NAMALWA (cell line): ENCODE measurements around the gene ZNF414.

Experiments used
- DNase-seq: peaks from one replicate; pipeline ENCODE4 v3.0.0-alpha.2; 2015; ENCODE audit warnings: low spot score

Gene ZNF414

DNA sequence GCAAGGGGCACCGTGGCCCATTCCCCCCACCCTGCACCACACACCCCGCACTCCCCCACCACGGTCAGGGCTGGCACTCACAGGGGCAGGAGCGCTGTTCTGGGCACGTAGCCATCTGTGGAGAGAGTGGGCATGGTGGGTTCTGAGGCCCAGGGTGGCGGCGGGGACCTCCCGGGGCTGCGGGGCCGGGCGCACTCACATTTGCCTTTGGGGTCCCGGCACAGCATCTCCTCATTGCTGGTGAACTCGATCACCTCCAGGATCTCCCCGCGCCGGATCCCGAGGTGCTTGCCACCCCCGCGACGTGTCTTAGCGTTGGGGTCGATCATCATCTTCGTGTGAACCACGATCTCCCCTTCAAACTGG lies 23.6 kb downstream of the ZNF414 start:
- no peak for DNase-seq

DNA sequence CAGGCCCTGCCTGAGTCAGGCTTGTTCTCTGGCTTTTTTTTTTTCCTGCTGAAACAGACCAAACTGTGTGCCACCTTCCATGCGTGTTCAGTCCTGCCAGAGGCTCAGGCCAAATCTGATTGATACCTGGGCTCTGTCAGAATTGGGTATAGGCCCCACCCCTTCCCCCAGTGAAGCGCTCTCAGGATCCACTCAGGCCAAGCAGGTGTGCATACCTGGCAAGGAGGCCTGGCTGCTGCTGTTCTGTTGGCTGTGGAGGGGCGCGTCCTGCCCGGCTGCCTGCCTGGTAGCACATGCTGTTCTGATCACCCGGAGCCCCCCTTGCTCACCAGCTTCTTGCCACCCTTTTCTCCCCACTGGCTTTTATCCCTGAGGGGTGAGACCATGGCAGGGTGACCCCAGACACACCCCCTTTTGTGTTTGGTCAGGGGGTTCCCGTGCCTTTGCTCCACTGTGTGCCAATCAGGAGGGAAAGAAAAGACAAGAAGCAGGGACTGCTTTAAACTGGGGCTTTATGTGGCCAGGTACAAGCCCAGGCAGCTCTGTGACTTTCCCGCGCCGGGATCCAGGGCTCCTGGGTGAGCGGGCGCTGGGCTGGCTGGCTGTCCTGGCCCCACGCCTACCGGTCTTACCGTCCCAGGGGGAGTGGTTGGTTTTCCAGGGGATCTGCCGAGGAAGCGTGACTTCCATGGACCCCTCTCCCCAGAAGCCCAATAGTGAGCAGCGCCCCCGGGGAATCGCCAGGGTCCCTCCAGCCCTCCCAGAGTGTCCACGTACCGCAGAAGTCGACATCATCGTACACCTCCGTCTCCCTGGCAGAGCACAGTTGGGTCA lies 24.2 kb downstream of the ZNF414 start:
- no peak for DNase-seq

GRCh38 chr19:8488365-8488764 lies 25.6 kb downstream of the ZNF414 start:
- DNase-seq: no peak

GRCh38 chr19:8487137-8487851 lies 26.7 kb downstream of the ZNF414 start:
- DNase-seq: no peak

- DNase-seq: no peak
Measured at GRCh38 chr19:8486661-8487136, 27.3 kb downstream of the ZNF414 start.

- no peak for DNase-seq
Measured at GRCh38 chr19:8485561-8486371, 28.2 kb downstream of the ZNF414 start.

GRCh38 chr19:8484331-8484894 lies 29.6 kb downstream of the ZNF414 start:
- no peak for DNase-seq

DNA sequence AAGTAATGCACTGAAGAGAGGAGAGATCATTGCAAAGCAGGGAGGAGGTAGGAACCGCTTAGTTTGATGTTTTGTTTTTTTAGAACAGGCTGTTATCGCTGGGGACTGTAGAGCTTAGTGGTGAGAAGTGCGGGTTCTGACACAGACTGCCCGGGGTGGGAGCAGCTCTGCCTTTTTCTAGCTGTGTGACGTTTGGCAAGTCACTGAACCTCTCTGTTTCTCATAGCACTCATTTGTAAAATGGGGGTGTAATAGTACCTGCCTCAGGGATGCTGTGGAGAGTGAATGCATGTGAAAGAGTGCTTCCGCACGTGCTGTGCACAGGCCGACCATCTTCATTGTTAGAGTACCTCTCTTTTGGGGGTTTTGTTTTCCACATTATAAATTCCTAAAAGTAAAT lies 30.8 kb downstream of the ZNF414 start:
- DNase-seq: no peak

- no peak for DNase-seq
Measured at GRCh38 chr19:8482696-8483095, 31.3 kb downstream of the ZNF414 start.

DNA sequence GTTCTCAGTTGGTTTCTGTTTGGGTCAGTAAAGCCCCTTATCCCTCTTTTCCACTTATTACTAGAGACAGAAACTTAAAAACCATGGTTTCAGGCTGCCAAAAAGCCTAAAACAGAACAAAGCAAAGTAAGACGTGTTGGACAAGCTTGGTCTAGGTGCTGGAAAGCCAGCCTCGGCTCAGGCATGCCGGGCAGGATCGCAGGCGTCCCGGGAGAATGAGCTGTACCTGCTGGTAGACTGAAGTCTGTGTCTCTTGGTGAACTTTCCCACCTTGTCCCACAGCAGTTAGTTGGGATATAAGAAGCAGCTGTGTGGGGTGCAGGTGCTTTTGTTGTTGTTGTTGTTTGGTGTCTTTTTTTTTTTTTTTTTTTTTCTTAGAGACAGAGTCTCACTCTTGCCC lies 32.4 kb downstream of the ZNF414 start:
- DNase-seq: no peak

DNA sequence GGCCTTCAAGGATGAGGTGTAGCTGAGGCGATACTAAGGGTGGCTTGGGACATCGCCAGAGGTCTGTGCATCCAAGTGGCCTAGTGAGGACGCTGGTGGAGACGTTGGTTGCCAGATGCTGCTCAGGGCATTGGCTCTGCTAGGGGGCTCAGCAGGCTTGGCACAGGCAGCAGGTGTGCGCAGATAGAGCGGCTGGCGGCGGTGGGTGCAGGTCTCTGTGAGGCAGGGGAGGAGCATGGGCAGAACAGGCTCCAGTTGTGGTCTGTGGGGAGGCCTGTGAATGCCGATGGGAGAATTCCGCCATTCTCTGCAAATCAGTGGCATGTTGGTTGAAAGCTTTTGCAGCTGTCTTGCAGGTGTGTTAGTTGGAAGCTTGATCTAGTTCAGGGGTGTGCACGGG lies 32.8 kb downstream of the ZNF414 start:
- no peak for DNase-seq

DNA sequence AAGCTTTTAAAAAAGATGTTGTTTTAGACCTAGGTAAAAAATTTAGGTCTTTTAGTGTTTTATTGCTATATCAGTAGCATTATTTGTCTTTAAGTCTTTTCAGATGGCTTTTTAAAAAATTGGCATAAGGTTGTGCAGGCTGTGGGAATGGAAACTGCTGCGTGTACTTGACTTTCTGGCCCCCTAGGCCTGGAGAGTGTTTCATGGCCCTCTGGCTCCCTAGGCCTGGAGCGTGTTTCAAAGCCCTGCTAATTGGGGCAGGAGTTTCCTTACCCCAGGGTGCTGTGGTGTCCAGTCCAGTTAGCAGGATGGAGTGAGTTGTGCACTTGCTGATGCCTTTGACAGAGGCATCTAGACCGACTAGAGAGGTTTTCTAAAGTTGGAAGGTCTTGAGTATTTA lies 35.4 kb downstream of the ZNF414 start:
- DNase-seq: no peak

DNA sequence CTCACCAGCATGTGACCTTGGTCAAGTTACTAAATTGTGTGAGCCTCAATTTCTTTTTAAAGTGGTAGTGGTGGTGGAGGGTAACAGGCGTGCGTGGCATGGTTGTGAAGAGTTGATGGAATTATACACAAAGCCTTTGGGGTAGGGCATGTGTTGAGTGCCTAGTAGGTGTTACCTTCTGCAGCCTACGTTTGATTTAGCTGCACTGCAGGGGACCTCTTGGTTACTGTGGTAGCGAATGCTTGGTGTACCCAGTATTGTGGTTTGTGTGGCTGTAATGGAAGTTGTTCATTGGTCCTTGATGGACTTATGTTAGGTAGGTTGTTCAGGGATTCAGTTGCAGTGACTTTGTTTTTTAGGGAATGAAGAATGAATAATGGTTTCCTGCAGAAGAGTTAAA lies 36.1 kb downstream of the ZNF414 start:
- DNase-seq: no peak

DNA sequence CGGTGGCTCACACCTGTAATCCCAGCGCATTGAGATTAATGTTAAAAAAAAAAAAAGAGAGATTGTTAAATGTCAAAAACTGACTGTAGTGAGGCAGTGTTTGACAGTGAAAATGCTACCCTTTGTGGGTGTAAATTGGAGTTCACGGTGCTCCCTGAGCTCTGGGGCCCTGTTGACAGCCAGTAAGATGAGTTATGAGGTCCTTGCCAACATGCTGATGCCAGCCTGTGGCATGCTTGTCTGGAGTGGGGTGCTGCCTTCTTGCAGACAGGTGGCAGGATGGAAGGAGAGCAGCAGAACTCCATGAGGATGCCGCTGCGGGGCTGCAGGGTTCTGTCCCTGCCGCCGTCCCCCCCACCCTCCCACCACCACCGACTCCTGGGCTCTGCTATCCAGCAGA lies 37.4 kb downstream of the ZNF414 start:
- DNase-seq: no peak

GRCh38 chr19:8475005-8475404 lies 39.0 kb downstream of the ZNF414 start:
- DNase-seq: no peak

DNA sequence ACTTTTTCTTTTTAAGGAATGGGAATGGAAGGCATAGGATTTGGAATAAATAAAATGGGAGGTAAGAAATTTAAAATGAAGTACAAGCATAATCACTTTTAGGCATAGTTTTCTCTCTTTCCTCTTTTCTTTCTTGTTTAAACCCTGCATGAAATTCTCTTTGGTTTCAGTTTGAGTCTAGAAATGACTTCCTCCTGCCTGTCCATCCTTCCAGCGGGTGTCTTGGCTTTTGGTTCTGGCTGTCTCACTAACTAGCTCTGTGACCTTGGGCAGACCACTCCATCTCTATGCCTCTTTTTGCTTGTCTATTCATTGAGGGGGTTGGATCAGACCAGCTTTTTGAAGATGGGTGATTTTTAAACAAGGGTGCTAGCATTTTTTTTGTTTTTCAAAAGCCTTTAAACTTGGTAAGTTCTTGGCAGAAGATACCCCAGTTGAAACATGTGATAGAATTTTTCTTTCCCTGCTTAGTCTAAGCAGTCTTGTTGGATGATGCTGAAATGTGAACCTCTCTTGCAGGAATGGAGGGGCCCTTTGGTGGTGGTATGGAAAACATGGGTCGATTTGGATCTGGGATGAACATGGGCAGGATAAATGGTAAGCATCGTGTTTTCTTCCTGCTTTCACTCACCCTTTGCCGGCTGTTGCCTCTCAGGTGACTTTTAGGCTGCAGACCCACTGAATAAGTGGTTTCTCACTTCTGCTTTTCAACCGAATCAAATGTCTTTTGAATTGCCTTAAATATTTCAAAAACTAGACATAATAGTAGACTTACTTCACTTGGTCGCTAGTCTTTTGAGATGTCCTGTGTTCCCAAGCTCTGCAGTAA lies 40.1 kb downstream of the ZNF414 start:
- peak; percentile 72 for DNase-seq

- no peak for DNase-seq
Measured at GRCh38 chr19:8469613-8470368, 44.2 kb downstream of the ZNF414 start.

DNA sequence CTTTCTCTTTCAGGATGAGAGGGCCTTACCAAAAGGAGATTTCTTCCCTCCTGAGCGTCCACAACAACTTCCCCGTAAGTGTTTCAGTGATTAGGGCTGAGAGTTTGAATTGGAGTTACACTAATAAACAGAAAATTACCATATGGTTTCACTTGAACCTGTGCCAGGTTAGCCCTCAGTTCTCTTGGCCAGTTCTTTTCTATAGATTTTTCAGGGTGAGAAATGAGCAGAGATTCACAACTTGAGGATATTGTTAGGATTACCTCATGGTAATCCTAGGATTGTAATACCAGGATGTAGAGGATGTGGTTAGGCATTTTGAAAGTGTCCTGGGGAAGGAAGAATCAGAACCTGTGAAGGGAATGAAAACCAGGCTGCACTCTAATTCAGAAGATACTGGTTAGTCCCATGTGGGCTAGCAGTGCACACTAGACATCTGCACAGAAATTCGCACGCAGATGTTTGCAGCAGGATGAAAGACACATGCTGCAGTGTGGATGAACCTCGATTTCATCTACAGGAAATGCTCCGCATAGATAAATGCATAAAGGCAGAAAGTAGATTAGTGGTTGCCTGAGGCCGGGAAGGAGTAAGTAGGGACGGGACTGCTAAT lies 45.1 kb downstream of the ZNF414 start:
- DNase-seq: no peak

DNA sequence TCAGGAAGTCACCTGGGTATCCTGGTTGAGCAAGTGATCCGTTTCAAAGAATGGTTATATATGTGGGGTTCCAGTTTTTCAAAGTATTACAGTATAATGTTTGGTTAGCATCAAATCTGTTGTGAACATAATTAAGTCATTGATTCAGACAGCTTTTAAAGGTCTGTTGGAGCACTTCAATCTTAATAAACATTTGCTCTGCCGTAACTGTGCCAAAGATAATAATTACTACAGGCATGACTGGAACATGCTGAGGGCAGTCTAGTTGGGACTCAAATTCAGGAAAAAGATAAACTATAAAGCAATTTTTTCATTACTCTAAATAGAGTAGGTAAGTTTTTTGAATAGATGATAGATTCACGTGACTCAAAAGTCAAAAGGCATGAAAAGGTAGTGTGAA lies 45.8 kb downstream of the ZNF414 start:
- DNase-seq: no peak

- DNase-seq: no peak
Measured at GRCh38 chr19:8466018-8466417, 47.9 kb downstream of the ZNF414 start.
